Measurements from ENCODE around the gene LCN9. TPM values are rescaled to one million over a fixed set of nuclear protein-coding genes. Genes with fewer than 3 reads are reported as not detected.

The LCN9 gene
- total and polyA plus RNA-seq, 2 of the 13 experiments (the other 11 are each of a cell fraction or from before 2014, with no cell fraction given), result not detected

DNA sequence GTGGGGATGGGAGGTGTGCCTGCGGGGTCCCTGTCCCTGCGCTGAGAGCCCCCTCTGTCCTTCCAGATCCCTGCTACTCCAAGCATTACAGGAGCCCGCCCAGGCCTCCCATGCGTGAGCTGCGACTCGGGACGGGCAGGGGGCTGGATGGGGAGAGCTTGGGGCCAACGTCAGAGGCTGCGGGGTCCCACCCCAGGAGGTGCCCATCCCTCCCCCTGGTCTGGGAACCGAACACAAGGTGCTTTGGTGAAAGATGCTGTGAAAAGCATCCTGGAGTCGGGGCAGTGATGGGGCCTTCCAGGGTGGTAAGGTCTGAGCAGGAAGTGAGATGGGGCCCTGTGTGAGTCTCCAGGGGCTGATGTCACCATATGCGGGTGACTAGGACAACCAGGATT is 2.7 kb downstream of the LCN9 start:
- FAIRE-seq (no peak), DNase-seq (ENCODE audit: low spot score) (no peak), ATAC-seq (no peak)
- no peak for TF ChIP-seq ZNF556 (CRISPR knock-in tag; IDR thresholded peaks at IDR 0.05; ENCODE audit: borderline replicate concordance)
- TF ChIP-seq TARDBP (CRISPR knock-in tag; IDR thresholded peaks at IDR 0.05), result no peak
- no peak for TF ChIP-seq YY1 (IDR thresholded peaks at IDR 0.05; ENCODE audit: insufficient read depth, insufficient replicate concordance, low read depth, low read length)
- TF ChIP-seq, protein P1, sequence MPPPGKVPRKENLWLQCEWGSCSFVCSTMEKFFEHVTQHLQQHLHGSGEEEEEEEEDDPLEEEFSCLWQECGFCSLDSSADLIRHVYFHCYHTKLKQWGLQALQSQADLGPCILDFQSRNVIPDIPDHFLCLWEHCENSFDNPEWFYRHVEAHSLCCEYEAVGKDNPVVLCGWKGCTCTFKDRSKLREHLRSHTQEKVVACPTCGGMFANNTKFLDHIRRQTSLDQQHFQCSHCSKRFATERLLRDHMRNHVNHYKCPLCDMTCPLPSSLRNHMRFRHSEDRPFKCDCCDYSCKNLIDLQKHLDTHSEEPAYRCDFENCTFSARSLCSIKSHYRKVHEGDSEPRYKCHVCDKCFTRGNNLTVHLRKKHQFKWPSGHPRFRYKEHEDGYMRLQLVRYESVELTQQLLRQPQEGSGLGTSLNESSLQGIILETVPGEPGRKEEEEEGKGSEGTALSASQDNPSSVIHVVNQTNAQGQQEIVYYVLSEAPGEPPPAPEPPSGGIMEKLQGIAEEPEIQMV (CRISPR knock-in tag; IDR thresholded peaks at IDR 0.05; ENCODE audit: low read depth), result no peak
- no peak for TF ChIP-seq NBN (conservative IDR thresholded peaks at IDR 0.05)
- TF ChIP-seq NFKBIZ (CRISPR knock-in tag; IDR thresholded peaks at IDR 0.05), result no peak
- TF ChIP-seq, protein P2, sequence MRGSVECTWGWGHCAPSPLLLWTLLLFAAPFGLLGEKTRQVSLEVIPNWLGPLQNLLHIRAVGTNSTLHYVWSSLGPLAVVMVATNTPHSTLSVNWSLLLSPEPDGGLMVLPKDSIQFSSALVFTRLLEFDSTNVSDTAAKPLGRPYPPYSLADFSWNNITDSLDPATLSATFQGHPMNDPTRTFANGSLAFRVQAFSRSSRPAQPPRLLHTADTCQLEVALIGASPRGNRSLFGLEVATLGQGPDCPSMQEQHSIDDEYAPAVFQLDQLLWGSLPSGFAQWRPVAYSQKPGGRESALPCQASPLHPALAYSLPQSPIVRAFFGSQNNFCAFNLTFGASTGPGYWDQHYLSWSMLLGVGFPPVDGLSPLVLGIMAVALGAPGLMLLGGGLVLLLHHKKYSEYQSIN (CRISPR knock-in tag; IDR thresholded peaks at IDR 0.05; ENCODE audit: borderline replicate concordance), result no peak
- TF ChIP-seq ZNF879 (CRISPR knock-in tag; IDR thresholded peaks at IDR 0.05), result no peak
- no peak for TF ChIP-seq ATF7-NPFF (CRISPR knock-in tag; IDR thresholded peaks at IDR 0.05; ENCODE audit: low read depth)
- no peak for TF ChIP-seq ZFAT (CRISPR knock-in tag; conservative IDR thresholded peaks at IDR 0.05)
- TF ChIP-seq, protein P3, sequence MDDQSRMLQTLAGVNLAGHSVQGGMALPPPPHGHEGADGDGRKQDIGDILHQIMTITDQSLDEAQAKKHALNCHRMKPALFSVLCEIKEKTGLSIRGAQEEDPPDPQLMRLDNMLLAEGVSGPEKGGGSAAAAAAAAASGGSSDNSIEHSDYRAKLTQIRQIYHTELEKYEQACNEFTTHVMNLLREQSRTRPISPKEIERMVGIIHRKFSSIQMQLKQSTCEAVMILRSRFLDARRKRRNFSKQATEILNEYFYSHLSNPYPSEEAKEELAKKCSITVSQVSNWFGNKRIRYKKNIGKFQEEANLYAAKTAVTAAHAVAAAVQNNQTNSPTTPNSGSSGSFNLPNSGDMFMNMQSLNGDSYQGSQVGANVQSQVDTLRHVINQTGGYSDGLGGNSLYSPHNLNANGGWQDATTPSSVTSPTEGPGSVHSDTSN (CRISPR knock-in tag; IDR thresholded peaks at IDR 0.05; ENCODE audit: borderline replicate concordance), result no peak
- H3K4me1 ChIP-seq (ENCODE audit: insufficient read depth, low read length), result no peaks in the 10 kb centered on the region
- in situ Hi-C loops (cut with HindIII; ENCODE audit: extremely low pct_ligation_motif_present, low pct_unique_long_range_greater_than_20kb), result no loop called here
- H3K4me3 ChIP-seq (replicated peaks in 1 of 3; ENCODE audit: insufficient read depth in 1 of 3, low read depth in 2 of 3, low read length in 3 of 3), result no peak overlapping the region
- 0 out of 2 replicates have a peak, but pooled peaks cover 2% of the 10 kb centered on the region for H4K20me1 ChIP-seq (ENCODE audit: insufficient read depth, low read length)
- H3K9ac ChIP-seq (ENCODE audit: insufficient read depth, low read depth, low read length), result no peak overlapping the region
- H3K9me3 ChIP-seq (ENCODE audit: low read length), result no peaks in the 10 kb centered on the region
- no peaks in the 10 kb centered on the region for H3K36me3 ChIP-seq (replicated peaks in 1 of 2; ENCODE audit: control insufficient read depth in 1 of 2, insufficient read depth in 2 of 2, low read length in 2 of 2)
- POLR2A ChIA-PET, result no interaction called here
- intact Hi-C loops (cut with micrococcal nuclease; ENCODE audit: unreplicated experiment), result no loop called here
- no CpG with 5 or more reads among the region's 12 CpGs for WGBS (ENCODE audit: low lambda C conversion rate)
- CTCF ChIA-PET (ENCODE audit: low intra/inter-chr PET ratio, low total read pairs), result no interaction called here
- BruUV-seq (replicated peaks), result no TSS peak
- no peak overlapping the region for H3K4me2 ChIP-seq (ENCODE audit: low read depth, low read length)
- H2AFZ ChIP-seq (ENCODE audit: low read length), result no peak overlapping the region
- H3K27me3 ChIP-seq (ENCODE audit: control insufficient read depth in 1 of 2, insufficient read depth in 2 of 2, low read length in 2 of 2), result peaks cover 10 to 46% of the 10 kb centered on the region in 2 experiments; a peak in 4 of 5 replicates
- no peaks in the 10 kb centered on the region for H3K79me2 ChIP-seq (ENCODE audit: insufficient read depth, low read length)
- no peak overlapping the region for H3K27ac ChIP-seq (ENCODE audit: extremely low read length, insufficient read depth, low read length)
